ENCODE data around the gene PALLD.

GRCh38 chr4:168699224-168699878, 202.5 kb downstream of the PALLD start:
- TF ChIP-seq CTCF (IDR thresholded peaks at IDR 0.05; ENCODE audit: low read depth, low read length), result no peak
- TF ChIP-seq POLR2A (IDR thresholded peaks at IDR 0.05; ENCODE audit: extremely low read depth, insufficient read length), result no peak
- TF ChIP-seq MYC (IDR thresholded peaks at IDR 0.05; ENCODE audit: low read depth, low read length), result no peak
